Measurements from ENCODE around the gene MORC2. TPM values are rescaled to one million over a fixed set of nuclear protein-coding genes. Genes with fewer than 3 reads are reported as not detected.

The MORC2 gene
- polyA plus RNA-seq, 1 donor from 2014 or later: 15.1 TPM

DNA sequence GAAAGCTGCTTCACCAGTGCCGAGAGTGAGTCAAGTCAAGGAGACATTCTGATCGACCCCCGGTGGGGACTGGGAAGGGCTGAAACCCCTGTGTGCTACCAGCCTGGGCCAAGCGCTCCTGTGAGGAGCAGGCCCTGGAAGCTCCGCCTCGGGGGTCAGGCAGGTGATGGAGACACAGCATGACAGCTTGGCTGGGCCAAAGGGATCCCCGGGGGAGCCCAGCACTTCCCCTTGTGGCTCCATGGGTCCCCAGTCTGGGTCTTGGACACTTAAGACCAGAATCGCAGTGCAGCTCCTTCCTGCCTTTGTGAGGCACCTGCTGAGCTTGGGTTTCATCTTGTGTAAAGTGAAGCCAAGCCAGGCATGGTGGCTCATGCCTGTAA, 89.2 kb downstream of the MORC2 start:
- H3K9ac ChIP-seq (ENCODE audit: low read length): no peak overlapping the region
- no peaks in the 10 kb centered on the region for H3K36me3 ChIP-seq (ENCODE audit: insufficient read depth, low read length)

DNA sequence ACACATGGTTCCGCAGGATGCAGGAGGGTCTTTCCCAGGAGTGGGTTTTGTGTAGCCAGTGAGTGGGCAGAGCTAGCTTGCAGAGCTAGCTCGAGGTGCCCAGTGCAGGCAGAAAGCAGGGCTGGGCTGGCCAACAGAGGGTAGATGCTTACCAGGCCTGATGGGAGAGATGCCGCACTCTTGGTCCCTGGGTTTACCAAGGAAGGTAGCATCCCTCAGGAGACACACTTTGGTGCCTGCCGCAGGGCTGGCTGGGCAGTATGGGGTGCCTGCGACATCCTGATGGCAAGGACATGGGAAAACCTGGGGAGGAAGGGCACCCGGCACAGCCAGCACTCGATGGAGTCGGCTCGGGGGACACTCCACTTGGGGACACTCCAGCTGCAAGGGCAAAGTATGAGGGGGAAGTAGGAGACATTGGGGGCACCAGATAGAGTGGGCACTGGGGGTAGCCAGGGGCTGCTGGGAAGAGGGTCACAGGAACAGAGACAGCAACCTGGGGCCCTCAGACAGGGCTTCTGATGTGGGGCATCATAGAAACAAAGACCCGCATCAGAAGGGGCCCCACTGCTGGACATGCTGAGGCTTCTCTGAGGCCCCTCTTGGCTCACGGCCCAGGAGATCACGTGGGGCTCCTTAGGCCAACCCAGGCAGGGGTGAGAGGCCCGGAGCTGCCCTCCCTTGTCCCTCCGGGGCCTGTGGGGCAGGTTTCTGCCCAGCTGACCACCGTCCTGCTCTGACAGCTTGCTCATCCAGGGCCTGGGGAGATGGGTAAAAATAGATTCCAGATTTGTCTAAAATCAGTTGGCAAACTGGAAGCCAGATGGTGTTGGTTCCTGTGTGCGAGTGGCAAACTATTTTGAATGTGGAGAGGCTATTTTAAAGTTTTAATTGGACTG, 89.8 kb downstream of the MORC2 start:
- no peaks in the 10 kb centered on the region for H3K79me2 ChIP-seq (replicated peaks; ENCODE audit: insufficient read depth, low read length)
- H3K9me3 ChIP-seq (ENCODE audit: low read length): no peaks in the 10 kb centered on the region
- no peak overlapping the region for H2AFZ ChIP-seq (ENCODE audit: low read depth, low read length)
- H3K27me3 ChIP-seq (ENCODE audit: insufficient read depth, low read depth, low read length): no peaks in the 10 kb centered on the region
- no peak overlapping the region for H3K27ac ChIP-seq (ENCODE audit: low read length)
- no peaks in the 10 kb centered on the region for H3K36me3 ChIP-seq (ENCODE audit: insufficient read depth, low read length)
- H3K9ac ChIP-seq (ENCODE audit: low read length): no peak overlapping the region
- H3K9me2 ChIP-seq (ENCODE audit: insufficient read depth, low read length): no peaks in the 10 kb centered on the region
- H3K4me2 ChIP-seq (ENCODE audit: low read length): no peak overlapping the region
- no peak overlapping the region for H3K4me3 ChIP-seq (ENCODE audit: low read length)
- no peaks in the 10 kb centered on the region for H4K20me1 ChIP-seq (ENCODE audit: insufficient read depth)
- no peaks in the 10 kb centered on the region for H3F3A ChIP-seq (ENCODE audit: insufficient read depth, low read length, poor library complexity, severe bottlenecking)
- TF ChIP-seq, protein P1, sequence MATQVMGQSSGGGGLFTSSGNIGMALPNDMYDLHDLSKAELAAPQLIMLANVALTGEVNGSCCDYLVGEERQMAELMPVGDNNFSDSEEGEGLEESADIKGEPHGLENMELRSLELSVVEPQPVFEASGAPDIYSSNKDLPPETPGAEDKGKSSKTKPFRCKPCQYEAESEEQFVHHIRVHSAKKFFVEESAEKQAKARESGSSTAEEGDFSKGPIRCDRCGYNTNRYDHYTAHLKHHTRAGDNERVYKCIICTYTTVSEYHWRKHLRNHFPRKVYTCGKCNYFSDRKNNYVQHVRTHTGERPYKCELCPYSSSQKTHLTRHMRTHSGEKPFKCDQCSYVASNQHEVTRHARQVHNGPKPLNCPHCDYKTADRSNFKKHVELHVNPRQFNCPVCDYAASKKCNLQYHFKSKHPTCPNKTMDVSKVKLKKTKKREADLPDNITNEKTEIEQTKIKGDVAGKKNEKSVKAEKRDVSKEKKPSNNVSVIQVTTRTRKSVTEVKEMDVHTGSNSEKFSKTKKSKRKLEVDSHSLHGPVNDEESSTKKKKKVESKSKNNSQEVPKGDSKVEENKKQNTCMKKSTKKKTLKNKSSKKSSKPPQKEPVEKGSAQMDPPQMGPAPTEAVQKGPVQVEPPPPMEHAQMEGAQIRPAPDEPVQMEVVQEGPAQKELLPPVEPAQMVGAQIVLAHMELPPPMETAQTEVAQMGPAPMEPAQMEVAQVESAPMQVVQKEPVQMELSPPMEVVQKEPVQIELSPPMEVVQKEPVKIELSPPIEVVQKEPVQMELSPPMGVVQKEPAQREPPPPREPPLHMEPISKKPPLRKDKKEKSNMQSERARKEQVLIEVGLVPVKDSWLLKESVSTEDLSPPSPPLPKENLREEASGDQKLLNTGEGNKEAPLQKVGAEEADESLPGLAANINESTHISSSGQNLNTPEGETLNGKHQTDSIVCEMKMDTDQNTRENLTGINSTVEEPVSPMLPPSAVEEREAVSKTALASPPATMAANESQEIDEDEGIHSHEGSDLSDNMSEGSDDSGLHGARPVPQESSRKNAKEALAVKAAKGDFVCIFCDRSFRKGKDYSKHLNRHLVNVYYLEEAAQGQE (IDR thresholded peaks at IDR 0.05; ENCODE audit: borderline replicate concordance): no peak
- TF ChIP-seq RAD21 (conservative IDR thresholded peaks at IDR 0.05): no peak
- TF ChIP-seq EP300 (conservative IDR thresholded peaks at IDR 0.05; ENCODE audit: poor library complexity, severe bottlenecking): no peak
- no peak for TF ChIP-seq POLR2AphosphoS5 (IDR thresholded peaks at IDR 0.05)
- TF ChIP-seq, protein P2, sequence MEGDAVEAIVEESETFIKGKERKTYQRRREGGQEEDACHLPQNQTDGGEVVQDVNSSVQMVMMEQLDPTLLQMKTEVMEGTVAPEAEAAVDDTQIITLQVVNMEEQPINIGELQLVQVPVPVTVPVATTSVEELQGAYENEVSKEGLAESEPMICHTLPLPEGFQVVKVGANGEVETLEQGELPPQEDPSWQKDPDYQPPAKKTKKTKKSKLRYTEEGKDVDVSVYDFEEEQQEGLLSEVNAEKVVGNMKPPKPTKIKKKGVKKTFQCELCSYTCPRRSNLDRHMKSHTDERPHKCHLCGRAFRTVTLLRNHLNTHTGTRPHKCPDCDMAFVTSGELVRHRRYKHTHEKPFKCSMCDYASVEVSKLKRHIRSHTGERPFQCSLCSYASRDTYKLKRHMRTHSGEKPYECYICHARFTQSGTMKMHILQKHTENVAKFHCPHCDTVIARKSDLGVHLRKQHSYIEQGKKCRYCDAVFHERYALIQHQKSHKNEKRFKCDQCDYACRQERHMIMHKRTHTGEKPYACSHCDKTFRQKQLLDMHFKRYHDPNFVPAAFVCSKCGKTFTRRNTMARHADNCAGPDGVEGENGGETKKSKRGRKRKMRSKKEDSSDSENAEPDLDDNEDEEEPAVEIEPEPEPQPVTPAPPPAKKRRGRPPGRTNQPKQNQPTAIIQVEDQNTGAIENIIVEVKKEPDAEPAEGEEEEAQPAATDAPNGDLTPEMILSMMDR (IDR thresholded peaks at IDR 0.05; ENCODE audit: poor library complexity, severe bottlenecking): no peak
- TF ChIP-seq TAF1 (IDR thresholded peaks at IDR 0.05; ENCODE audit: low read depth): no peak
- no peak for TF ChIP-seq EZH2 (IDR thresholded peaks at IDR 0.05; ENCODE audit: borderline replicate concordance, insufficient read depth, low read length, poor library complexity, severe bottlenecking)
- TF ChIP-seq SMC3 (conservative IDR thresholded peaks at IDR 0.05; ENCODE audit: poor library complexity): no peak
- no peak for TF ChIP-seq MXI1 (conservative IDR thresholded peaks at IDR 0.05; ENCODE audit: poor library complexity, severe bottlenecking)

More for the DNA sequence above, 89.2 kb downstream of the MORC2 start:
- Histone ChIP-seq H3K4me3 (ENCODE audit: low read length) (no peak overlapping the region), H2AFZ (ENCODE audit: low read depth, low read length) (no peak overlapping the region), H3F3A (ENCODE audit: insufficient read depth, low read length, poor library complexity, severe bottlenecking) (no peaks in the 10 kb centered on the region), H3K27ac (ENCODE audit: low read length) (no peak overlapping the region), H3K9me3 (ENCODE audit: low read length) (no peaks in the 10 kb centered on the region), H4K20me1 (ENCODE audit: insufficient read depth) (no peaks in the 10 kb centered on the region), H3K27me3 (ENCODE audit: insufficient read depth, low read depth, low read length) (no peaks in the 10 kb centered on the region), H3K9me2 (ENCODE audit: insufficient read depth, low read length) (no peaks in the 10 kb centered on the region), H3K4me2 (ENCODE audit: low read length) (no peak overlapping the region), H3K79me2 (replicated peaks; ENCODE audit: insufficient read depth, low read length) (no peaks in the 10 kb centered on the region)
- no peak for TF ChIP-seq EP300 (conservative IDR thresholded peaks at IDR 0.05; ENCODE audit: poor library complexity, severe bottlenecking)

Measured in neural cell (in vitro differentiated cells).